Measurements from ENCODE around the gene NUDT8. TPM values are rescaled to one million over a fixed set of nuclear protein-coding genes. Genes with fewer than 3 reads are reported as not detected.

Gene NUDT8
- total and polyA plus RNA-seq, 7 donors = 3.6 to 63.1 (median 10.9) TPM

DNA sequence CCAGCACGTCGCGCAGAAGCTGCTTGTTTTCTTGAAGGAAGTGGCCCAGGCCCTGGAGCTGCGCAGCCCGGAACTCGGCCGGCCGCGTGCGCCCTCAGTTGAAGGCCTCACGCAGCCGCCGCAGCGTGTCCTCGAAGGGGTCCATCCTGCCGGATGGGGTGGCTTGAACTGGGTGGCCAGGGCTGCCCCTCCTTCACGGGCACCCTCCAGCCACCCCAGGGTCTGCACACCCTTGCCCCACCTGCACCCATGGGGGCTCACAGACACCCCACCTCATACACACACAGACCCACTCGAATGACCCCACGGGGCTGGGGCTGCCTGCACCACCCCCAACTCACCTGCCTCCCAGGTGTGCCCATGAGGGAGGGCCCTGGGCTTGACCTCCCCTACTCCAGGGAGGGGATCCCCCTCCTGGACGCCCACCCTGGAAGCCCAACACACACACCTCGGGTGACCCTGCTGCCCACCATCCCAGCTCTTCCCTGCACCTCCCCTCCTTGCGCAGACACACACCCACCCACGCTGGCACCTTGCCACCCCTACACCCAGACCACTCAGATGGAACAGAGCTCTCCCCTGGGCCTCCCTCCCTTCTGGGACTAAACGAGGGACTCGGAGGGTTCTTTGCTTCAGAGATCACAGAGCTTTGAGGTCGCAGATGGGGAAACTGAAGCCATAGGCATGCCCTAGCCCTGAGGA is 37.9 kb upstream of the NUDT8 start:
- H3K4me3 ChIP-seq = no peak overlapping the region
- H3K36me3 ChIP-seq = no peaks in the 10 kb centered on the region
- H3K9me3 ChIP-seq = no peaks in the 10 kb centered on the region
- no peak overlapping the region for H3K27ac ChIP-seq
- no peak for DNase-seq
- TF ChIP-seq, protein P1, sequence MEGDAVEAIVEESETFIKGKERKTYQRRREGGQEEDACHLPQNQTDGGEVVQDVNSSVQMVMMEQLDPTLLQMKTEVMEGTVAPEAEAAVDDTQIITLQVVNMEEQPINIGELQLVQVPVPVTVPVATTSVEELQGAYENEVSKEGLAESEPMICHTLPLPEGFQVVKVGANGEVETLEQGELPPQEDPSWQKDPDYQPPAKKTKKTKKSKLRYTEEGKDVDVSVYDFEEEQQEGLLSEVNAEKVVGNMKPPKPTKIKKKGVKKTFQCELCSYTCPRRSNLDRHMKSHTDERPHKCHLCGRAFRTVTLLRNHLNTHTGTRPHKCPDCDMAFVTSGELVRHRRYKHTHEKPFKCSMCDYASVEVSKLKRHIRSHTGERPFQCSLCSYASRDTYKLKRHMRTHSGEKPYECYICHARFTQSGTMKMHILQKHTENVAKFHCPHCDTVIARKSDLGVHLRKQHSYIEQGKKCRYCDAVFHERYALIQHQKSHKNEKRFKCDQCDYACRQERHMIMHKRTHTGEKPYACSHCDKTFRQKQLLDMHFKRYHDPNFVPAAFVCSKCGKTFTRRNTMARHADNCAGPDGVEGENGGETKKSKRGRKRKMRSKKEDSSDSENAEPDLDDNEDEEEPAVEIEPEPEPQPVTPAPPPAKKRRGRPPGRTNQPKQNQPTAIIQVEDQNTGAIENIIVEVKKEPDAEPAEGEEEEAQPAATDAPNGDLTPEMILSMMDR (IDR thresholded peaks at IDR 0.05) = no peak
- no peak for TF ChIP-seq POLR2A (IDR thresholded peaks at IDR 0.05)
- no peak for TF ChIP-seq POLR2AphosphoS5 (IDR thresholded peaks at IDR 0.05)
- no peak for TF ChIP-seq EP300 (IDR thresholded peaks at IDR 0.05)
- 77 to 83% methylated on average over 26 of the region's 26 CpGs for WGBS, 2 donors
- intact Hi-C loops (cut with DNase I) = no loop called here
- H3K4me1 ChIP-seq = no peaks in the 10 kb centered on the region
- H3K27me3 ChIP-seq = no peaks in the 10 kb centered on the region

DNA sequence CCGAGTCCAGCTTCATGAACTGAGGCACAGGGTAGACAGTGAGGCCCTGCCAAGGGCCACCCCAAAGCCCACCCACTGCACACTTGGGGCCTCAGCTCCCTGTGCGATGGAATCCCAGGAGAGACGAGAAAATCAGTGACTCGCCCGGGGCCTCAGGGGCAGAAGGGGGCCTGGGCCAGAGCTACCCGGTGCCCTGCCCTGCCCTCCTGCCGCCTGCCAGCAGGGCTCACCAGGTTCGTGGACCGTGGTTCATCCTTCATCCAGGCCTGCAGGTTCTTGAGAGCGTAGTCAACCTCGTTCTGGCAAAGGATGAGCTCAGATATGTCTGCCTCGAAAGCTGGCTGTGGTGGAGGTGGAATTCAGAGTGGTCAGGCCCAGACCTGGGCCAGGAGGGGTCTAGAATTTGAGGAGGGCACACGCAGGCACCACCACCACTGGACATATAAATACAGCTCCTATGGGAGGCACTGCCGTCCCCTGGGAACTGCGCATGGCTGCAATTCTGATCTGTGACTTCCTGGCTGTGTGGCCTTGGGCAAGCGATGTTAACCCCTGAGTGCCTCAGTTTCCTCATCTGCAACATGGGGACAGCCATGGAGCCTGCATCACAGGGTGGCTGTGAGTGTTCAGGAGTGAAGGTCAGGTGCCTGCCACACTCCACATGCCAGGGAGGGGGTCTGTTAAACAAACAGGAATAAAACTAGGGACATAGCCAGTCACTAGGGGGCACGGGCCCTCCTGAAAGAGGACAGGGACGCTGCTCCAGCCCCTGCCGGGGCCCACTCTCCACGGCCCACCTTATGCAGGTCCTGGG is 37.1 kb upstream of the NUDT8 start:
- no peak overlapping the region for H3K4me3 ChIP-seq
- no peaks in the 10 kb centered on the region for H3K9me3 ChIP-seq
- no peak overlapping the region for H3K27ac ChIP-seq
- H3K4me1 ChIP-seq = no peaks in the 10 kb centered on the region
- 74 to 75% methylated on average over 20 of the region's 20 CpGs for WGBS, 2 donors
- DNase-seq = no peak
- H3K36me3 ChIP-seq = no peaks in the 10 kb centered on the region
- intact Hi-C loops (cut with DNase I) = no loop called here
- TF ChIP-seq POLR2A (IDR thresholded peaks at IDR 0.05) = no peak
- no peak for TF ChIP-seq EP300 (IDR thresholded peaks at IDR 0.05)
- TF ChIP-seq, protein P1 (IDR thresholded peaks at IDR 0.05) = no peak
- no peak for TF ChIP-seq POLR2AphosphoS5 (IDR thresholded peaks at IDR 0.05)
- H3K27me3 ChIP-seq = no peaks in the 10 kb centered on the region

DNA sequence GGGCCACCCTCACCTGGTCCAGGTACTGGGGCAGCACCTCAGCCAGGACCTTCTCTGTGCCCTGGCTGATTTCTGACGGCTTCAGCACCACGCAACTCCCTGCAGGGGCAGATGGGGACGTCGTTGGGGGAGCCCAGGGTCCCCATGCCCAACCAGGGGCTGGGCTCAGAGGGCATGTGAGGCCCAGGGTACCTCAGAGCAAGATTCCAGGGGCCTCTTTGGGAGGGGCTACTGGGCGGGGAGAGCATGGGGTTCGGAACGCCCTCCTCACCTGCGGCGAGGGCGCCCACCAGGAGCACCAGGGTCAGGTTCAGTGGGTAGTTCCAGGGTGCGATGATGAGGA is 36.5 kb upstream of the NUDT8 start:
- H3K27ac ChIP-seq = no peak overlapping the region
- no peak for TF ChIP-seq POLR2AphosphoS5 (IDR thresholded peaks at IDR 0.05)
- no peak for TF ChIP-seq EP300 (IDR thresholded peaks at IDR 0.05)
- no peak for TF ChIP-seq POLR2A (IDR thresholded peaks at IDR 0.05)
- TF ChIP-seq, protein P1 (IDR thresholded peaks at IDR 0.05) = no peak
- no peaks in the 10 kb centered on the region for H3K9me3 ChIP-seq
- H3K27me3 ChIP-seq = no peaks in the 10 kb centered on the region
- no peak for DNase-seq
- no peaks in the 10 kb centered on the region for H3K36me3 ChIP-seq
- intact Hi-C loops (cut with DNase I) = no loop called here
- H3K4me1 ChIP-seq = no peaks in the 10 kb centered on the region
- no peak overlapping the region for H3K4me3 ChIP-seq
- 89 to 93% methylated on average over 11 of the region's 11 CpGs for WGBS, 2 donors

DNA sequence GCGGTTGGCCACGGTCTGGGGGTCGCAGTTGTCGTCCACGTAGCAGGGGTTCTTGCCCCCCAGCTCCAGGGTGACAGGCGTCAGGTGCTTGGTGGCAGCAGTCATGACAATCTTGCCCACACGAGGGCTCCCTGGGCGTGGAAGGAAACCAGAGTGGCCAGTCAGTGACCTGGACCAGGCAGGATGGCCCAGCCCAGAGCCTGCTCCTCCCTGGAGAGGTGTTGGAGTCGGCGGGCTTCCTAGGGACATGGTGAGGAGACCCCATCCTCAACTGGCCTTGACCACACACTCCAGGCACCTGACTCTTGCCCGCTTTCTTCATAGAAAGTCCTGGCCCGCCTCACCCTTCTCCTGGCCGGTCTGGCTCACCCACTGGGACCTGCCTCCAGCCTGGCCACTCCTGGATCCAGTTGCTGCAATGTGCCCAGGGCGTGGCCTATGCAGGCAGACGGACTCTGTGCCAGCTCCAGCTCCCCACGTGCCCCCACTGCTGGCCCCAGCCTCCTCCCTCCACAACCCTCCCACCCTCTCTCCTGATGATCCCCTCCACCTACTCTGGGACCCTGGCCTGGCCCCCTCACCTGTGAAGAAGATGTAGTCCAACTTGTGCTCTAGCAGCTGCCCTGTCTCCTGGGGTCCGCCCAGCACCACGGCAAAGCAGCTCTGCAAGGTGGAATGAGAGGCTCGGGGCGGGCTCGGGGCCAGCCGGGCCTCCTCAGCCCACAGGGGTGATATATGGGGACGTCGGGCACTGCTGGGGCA is 36.0 kb upstream of the NUDT8 start:
- H3K9me3 ChIP-seq = no peaks in the 10 kb centered on the region
- TF ChIP-seq, protein P1 (IDR thresholded peaks at IDR 0.05) = peak in 1 of 4 experiments; percentile 11
- no peak for TF ChIP-seq EP300 (IDR thresholded peaks at IDR 0.05)
- TF ChIP-seq POLR2AphosphoS5 (IDR thresholded peaks at IDR 0.05) = no peak
- no peak for TF ChIP-seq POLR2A (IDR thresholded peaks at IDR 0.05)
- H3K4me1 ChIP-seq = no peaks in the 10 kb centered on the region
- H3K4me3 ChIP-seq = no peak overlapping the region
- H3K36me3 ChIP-seq = no peaks in the 10 kb centered on the region
- intact Hi-C loops (cut with DNase I) = no loop called here
- DNase-seq = no peak
- no peaks in the 10 kb centered on the region for H3K27me3 ChIP-seq
- WGBS, 2 donors = 51 to 77% methylated on average over 24 of the region's 24 CpGs
- no peak overlapping the region for H3K27ac ChIP-seq
